ENCODE data around the gene UACA.

- TF ChIP-seq LEF1 (IDR thresholded peaks at IDR 0.05; ENCODE audit: borderline replicate concordance): no peak
- no peak for TF ChIP-seq SP1 (IDR thresholded peaks at IDR 0.05)
- no peak for TF ChIP-seq FOXK2 (IDR thresholded peaks at IDR 0.05)
- no peak for TF ChIP-seq ZNF384 (IDR thresholded peaks at IDR 0.05)
- TF ChIP-seq SUZ12 (IDR thresholded peaks at IDR 0.05): no peak
- no peak for TF ChIP-seq FOXM1 (IDR thresholded peaks at IDR 0.05; ENCODE audit: borderline replicate concordance)
- TF ChIP-seq CTBP1 (IDR thresholded peaks at IDR 0.05; ENCODE audit: borderline replicate concordance): no peak
- TF ChIP-seq BHLHE40 (IDR thresholded peaks at IDR 0.05; ENCODE audit: borderline replicate concordance): no peak
Observed at GRCh38 chr15:70754862-70755261, 8.5 kb downstream of the UACA start.

Data from HEK293T (cell line).